Adipose tissue (tissue), 3 donors: Measurements from ENCODE around the gene GPR155. TPM values are rescaled to one million over a fixed set of nuclear protein-coding genes. Genes with fewer than 3 reads are reported as not detected.

ENCODE experiments used
- H3K27ac ChIP-seq: one replicate; pipeline ENCODE4 v1.5.1; 2013; ENCODE audit warnings: low read depth, low read length
- WGBS, 3 donors: extraction: QIAGEN DNeasy Blood & Tissue Kit; methylation state at CpG; one replicate each; pipeline ENCODE4 v1.1.7; 2013; 5-methylcytosine and 5-hydroxymethylcytosine counted together
- polyA plus RNA-seq, 3 donors: library from polyadenylated mRNA; stranded (reverse); fragments of 200-250 nt; gene quantifications; one replicate each; pipeline ENCODE4 v1.2.3, GENCODE V29; 2013
- donor health status: healthy with polysubstance abuse.
- donor health status: Bipolar disorder and iron deficiency.
- donor health status: healthy.

GPR155 gene, protein sequence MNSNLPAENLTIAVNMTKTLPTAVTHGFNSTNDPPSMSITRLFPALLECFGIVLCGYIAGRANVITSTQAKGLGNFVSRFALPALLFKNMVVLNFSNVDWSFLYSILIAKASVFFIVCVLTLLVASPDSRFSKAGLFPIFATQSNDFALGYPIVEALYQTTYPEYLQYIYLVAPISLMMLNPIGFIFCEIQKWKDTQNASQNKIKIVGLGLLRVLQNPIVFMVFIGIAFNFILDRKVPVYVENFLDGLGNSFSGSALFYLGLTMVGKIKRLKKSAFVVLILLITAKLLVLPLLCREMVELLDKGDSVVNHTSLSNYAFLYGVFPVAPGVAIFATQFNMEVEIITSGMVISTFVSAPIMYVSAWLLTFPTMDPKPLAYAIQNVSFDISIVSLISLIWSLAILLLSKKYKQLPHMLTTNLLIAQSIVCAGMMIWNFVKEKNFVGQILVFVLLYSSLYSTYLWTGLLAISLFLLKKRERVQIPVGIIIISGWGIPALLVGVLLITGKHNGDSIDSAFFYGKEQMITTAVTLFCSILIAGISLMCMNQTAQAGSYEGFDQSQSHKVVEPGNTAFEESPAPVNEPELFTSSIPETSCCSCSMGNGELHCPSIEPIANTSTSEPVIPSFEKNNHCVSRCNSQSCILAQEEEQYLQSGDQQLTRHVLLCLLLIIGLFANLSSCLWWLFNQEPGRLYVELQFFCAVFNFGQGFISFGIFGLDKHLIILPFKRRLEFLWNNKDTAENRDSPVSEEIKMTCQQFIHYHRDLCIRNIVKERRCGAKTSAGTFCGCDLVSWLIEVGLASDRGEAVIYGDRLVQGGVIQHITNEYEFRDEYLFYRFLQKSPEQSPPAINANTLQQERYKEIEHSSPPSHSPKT
- polyA plus RNA-seq = 1 to 10 TPM; 3.1 to 7.0 (median 3.4) TPM

DNA sequence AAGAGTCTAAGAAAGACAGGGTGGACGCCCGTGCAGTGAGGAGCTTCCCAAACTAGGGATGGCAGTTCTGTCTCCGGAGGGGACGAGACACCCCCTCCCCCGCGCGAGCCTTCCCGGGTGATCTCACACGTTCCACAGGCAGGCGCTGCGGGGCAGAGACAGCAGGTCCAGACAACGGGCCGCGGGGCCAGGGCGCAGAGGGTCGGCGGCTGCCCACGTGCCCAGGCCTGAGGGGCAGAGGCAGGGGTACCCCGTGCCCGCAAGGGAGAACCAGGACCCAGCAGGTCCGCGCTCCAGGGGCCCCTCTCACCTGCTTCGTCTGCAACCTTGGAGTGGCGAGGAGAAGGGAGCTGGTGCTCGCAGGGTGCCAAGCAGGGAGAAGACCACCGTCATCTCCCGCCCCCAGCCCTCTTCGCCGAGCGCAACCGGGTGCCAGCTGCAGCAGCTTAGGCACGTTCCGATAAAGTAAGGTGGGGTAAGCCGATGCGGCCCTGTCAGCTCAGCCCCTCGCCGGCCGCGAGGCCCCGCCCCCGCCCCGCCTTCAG, at the start of gene GPR155:
Gene GPR155, minus strand, starts transcription at position 467 of the 545 bp plus-strand sequence. CDS start 5,073 bp downstream, outside the sequence.
- 0 to 2% (median 1%) methylated on average over 28 to 42 of the region's 42 CpGs for WGBS, 3 donors
- no peak within 1 kb of the TSS for H3K27ac ChIP-seq

DNA sequence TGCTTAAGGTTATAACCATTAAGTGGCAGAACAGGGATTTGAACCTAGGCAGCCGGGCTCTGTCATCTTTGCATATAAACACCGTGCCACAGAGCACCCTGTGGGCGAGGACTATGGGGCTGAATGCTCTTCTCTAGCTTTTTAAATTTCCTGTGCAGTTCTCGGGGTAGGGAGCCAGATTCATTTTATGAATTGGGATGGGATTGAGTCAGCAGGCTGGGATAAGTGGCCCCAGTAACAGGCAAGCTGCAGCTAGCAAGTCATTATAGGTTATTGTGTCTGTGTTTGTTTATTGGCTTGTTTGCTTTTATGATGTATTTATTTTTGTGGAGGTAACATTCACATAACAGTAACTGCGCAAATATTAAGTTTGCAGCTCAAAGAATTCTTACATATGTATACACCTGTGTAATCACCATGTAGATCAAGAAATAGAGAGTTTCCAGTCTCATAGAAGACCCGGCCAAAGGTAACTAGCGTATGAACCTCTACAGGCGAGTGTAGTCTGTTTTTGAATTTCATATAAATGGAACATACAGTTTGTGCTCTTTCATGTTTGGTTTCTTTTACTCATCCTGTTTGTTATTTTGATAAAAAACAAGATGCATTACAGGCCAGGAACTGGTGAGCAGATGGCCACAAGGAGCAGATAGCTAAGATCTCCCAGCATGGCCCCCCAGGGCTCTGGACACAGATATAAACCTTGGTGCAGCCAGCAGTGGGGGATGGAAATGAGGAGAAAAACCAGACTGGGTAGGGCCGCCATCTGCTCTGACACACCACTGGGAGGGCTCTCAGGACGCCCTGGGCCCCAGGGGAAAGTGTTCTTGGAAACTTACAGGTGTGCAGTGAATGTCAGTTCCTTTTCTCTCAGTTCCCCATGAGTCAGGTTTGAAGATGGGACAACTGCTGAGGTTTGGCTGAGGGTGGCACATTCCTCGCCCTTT, 49.2 kb upstream of the GPR155 start:
- 89 to 93% (median 92%) methylated on average over 11 of the region's 11 CpGs for WGBS, 3 donors
- no peak overlapping the region for H3K27ac ChIP-seq

DNA sequence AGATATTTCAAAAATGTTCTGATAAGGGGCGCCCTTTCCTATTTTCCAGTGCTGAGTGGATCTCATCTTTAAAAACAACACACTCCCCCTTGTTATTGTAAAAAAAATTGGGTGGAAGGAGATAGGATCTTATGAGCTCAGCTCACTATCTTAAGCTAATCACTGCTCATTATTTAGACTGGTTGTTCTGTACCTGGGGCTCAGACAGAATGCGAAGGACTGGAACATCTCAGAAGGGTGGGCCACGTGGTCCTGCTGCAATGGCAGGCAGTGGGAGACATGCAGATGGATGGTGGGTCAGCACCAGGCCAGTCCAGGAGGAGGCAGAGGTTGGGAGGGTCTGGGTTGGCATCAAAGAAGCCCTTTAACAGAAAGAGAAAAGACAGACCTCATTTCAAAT, 48.3 kb upstream of the GPR155 start:
- WGBS, 3 donors = 67 to 77% (median 69%) methylated on average over 3 of the region's 3 CpGs

DNA sequence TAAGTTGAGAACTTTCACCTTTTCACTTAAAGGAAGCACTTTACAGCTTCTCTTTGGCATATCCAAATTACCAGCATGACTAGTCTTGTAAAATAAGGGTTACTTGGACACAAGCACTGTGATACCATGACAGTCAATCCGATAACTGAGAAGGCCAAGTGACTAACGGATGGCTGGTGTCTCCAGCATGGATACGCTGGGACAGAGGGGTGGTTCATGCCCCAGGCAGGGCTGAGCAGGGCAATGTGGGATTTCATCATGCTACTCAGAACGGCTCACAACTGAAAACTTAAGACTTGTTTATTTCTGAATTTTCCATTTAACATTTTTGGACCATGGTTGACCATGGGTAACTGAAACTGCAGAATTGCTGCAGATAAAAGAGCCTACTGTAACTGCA, 43.1 kb upstream of the GPR155 start:
- WGBS, 3 donors = 81 to 86% (median 85%) methylated on average over 4 of the region's 4 CpGs
- H3K27ac ChIP-seq = no peak overlapping the region

More for the DNA sequence above, 48.3 kb upstream of the GPR155 start:
- H3K27ac ChIP-seq = no peak overlapping the region

DNA sequence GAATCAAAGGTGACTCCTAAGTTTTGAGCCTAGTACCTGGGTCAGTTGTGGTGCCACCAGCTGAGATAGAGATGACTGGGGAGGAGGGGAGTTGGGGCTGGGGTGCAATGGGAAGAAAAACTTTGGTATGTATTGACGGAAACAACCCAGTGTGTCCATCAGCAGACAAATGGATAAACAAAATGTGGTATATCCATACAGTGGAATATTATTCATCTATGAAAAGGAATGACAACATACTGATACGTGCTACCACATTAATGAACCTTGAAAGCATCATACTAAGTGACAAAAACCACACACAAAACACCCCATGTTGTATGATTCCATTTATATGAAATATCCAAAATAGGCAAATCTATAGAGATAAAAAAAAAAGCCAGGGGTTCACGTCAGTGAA, 41.1 kb upstream of the GPR155 start:
- no peak overlapping the region for H3K27ac ChIP-seq
- 92 to 98% (median 97%) methylated on average over 3 of the region's 3 CpGs for WGBS, 3 donors

DNA sequence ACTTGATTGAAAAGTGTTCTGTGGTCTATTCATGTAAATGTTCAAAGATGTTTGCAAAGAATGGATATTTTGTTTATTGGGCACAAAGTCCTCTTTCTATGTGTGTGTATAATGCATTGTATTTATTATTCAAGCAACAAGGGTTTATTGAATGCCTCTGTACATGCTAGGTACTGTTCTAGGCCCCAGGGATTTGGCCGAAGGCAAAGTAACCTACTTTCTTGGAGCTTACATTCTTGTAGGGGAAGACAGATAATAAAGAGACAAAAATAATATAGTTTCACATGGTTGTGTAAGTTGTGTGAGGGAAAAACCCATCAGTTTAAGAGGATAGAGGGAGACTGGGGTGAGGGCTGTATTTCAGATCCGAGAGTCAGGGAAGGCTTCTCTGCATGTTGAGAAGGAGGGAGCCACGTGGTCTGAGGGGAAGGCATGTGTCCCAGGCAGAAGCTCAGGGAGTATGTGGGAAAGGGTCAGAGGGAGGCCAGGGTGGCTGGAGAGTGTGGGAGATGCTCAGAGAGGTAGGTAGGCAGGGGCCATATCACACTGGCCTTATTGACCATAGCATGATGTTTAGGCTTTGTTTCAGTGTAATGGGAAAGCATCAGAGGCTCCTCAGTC, 40.4 kb upstream of the GPR155 start:
- 89 to 98% (median 94%) methylated on average over 3 of the region's 3 CpGs for WGBS, 3 donors
- H3K27ac ChIP-seq = no peak overlapping the region

DNA sequence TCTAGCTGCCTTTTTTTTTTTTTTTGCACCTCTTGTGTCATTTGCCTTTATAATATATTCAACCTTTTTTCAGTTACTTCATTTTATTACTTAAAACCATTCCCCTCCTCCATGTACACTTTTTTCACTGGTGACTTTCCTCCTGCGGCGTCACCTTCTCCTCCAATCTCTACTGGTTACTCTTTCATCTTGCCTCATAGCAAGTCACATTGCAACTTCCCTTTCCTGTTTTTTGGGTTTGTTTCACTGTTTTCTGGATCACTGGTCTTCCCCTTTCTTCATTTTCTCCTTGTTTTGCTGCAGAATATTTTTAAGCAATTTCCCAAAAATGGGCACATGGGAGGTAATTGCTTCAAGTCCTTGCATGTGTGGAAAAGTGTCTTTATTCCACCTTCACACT, 37.7 kb upstream of the GPR155 start:
- 63 to 80% (median 76%) methylated on average over 2 of the region's 2 CpGs for WGBS, 3 donors
- H3K27ac ChIP-seq = no peak overlapping the region

DNA sequence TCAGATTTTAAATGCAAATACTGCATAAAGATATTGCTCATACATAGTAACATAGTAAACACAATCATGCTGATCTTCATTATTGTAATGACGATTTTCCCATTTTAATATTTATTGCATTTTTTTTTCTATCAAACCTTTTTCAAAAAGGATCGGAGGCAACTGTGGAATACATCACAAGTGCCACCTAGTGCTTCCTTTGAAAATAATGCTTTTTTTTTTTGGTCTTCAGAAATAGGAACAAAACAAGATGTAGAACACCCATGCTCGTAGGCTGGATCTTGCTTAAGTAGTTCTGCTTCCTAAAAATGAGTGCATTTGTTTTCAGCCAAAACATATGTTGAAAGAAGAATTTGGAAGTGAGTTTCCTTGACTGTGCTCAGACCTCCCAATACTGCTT, 35.7 kb upstream of the GPR155 start:
- no peak overlapping the region for H3K27ac ChIP-seq

DNA sequence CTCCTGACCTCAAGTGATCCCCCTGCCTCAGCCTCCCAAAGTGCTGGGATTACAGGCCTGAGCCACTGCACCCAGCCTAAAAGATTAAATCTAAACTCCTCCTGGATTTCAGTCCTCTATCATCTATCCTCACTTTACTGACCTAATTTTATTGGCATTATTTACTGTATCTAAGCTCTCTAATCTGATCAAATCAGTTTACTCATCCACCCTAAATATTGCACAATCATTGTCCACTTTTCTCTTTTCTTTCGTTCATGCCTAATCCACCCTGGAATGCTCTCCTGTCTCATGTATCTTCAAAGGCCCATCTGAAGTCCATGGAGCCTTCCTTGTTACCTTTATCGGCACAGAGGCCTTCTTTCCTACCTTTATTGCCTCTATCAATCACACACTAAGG, 31.6 kb upstream of the GPR155 start:
- no peak overlapping the region for H3K27ac ChIP-seq
- 74 to 84% (median 83%) methylated on average over 2 of the region's 2 CpGs for WGBS, 3 donors

More for the DNA sequence above, 35.7 kb upstream of the GPR155 start:
- 13 to 14% (median 14%) methylated on average over 3 of the region's 3 CpGs for WGBS, 3 donors

DNA sequence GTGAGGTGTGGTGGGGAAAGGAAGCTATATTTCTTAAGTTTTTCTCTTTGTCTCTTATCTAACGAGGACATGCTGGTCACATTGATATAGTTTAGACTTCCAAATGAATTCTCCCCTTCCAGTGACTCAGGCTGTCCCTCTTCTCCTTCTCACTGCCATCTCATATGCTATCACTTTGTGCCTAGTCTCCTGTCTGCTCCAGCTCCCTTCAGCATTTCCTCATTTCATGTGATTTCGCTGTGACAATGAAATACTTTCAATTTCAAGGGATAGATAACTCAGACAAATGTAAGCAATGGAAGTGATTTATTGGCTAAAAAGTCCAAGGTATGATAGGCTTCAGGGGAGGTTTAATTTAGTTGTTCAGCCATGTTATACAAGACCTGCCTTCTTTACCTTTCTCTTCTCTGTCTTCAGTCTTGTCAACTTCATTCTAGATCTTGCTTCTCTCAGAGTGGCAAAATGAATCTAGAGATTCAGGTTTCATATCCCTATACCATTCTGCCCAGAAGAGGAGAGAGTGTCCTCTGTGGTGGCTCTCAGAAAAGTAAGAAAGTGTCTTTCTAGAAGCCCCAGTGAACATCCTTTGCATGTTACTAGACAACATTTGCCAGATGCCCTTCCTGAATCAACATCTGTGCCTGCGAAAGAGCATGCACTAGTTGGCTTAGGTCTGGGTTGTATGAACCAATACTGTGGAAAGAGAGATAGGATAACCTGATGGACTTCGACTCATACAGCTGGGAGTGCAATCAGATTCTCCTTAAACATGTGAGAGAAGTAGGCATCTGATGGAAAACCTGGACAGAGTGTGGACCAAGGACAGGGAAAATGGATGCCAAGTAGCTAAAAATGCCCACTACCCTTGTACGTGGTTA, 29.9 kb upstream of the GPR155 start:
- no peak overlapping the region for H3K27ac ChIP-seq
- 76 to 85% (median 82%) methylated on average over 5 of the region's 5 CpGs for WGBS, 3 donors

DNA sequence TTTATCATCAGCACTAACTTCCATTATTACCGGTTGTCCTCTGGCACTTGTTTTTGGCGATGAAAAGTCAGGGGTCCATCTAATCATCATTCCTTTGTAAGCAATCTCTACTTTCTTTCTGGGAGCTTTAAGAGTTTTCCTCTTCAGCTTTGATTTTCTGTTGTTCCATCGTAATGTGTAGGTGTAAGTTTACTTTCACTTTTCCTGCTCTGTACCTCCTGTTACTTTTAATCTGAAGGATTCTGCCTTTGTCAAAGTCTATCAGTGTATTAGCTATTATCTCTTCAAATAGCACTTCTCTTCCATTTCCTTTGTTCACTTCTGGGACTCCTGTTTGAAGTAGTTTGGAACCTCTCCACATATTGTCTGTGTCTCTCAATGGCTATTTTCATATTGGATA, 25.5 kb upstream of the GPR155 start:
- 72 to 80% (median 74%) methylated on average over 3 of the region's 3 CpGs for WGBS, 3 donors
- no peak overlapping the region for H3K27ac ChIP-seq

DNA sequence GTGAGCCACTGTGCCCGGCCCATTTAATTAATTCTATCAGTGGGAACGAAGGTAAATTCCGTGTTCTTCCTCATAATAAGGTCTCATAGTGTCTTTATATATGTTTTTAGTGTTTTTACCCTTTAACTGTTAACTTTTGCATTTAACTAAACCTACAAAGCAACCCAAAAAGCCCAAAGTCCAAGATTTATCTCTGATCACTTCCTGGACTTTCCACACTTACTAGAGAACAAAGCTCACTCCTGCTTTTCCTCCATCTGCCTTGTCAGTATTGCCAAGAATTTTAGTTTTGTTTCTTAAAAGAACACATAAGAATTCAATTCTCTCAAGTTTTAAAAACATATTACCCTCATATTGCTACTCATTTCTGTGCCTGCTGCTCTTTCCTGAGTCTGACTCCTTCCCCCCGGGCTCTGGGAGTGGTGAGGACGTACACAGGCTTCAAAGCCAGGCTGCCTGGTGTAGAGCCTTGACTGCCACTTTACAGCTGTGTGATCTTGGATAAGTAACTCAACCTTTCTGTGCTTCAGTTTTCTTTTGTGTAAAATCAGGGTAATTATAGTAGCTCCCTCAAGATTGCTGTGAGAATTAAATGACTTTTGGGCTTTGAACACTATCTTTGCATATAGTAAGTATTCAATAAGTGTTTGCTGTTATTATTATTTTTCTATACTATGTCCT, 24.9 kb upstream of the GPR155 start:
- WGBS, 3 donors = 46 to 57% (median 53%) methylated on average over 5 of the region's 5 CpGs
- H3K27ac ChIP-seq = no peak overlapping the region

DNA sequence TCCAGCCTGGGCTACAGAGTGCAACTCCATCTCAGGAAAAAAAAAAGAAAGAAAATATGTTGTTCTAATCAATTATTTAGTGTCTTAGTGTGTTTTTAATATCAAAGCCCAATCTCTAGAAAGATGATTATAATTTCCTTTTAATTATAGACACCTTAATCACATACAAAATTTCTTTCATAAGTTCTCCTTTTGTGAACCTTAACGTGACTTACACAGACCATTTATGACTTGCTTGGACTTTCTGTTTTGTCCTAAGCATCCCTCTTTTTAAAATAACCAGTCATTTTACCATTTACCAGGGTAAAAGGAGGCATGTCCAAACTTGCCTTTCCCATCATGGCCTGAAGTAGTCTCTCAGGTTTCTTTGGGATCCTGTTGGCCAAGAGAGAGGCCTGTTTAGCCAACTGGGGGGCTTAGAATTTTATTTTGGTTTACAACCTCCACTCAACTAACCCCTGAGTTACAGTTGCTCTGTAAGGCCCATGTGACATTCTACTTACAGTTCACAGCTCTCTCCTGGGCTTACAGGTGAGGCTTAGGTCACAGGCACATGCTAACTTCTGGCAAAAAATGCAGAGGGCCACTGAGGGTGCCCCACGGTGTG, 23.9 kb upstream of the GPR155 start:
- whole genome bisulfite sequencing, 3 donors = 43 to 47% (median 45%) methylated on average over 2 of the region's 2 CpGs
- H3K27ac ChIP-seq = no peak overlapping the region

DNA sequence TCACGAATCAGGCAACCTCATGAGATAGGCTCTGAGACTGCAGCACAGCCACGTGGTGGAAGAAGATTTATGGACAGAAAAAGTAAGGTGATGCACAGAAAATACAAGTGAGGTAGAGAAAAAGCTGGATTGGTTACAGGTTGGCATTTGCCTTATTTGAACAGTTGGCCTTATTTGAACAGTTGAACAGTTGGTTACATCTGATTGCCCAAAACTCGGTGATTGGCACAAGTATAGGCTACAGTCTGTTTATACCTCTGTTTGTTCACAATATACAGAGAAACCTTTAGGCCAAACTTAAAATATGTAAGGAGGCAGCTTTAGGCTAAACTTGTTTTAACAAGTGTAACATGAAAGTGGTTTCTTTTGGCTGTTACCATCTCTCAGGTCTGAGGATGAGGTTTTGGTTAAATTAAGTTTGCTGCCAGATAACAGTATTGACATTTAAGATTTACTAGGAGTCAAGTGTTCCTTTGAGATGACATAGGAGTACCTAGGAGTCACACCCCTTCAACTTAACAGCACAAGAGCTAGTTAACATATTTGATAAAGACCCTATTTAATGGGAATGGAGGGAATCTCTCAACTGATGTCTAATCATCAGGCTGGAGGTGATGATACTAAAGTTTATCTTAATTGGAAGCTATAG, 16.5 kb upstream of the GPR155 start:
- no peak overlapping the region for H3K27ac ChIP-seq
- 35 to 91% (median 76%) methylated on average over 3 of the region's 3 CpGs for WGBS, 3 donors

DNA sequence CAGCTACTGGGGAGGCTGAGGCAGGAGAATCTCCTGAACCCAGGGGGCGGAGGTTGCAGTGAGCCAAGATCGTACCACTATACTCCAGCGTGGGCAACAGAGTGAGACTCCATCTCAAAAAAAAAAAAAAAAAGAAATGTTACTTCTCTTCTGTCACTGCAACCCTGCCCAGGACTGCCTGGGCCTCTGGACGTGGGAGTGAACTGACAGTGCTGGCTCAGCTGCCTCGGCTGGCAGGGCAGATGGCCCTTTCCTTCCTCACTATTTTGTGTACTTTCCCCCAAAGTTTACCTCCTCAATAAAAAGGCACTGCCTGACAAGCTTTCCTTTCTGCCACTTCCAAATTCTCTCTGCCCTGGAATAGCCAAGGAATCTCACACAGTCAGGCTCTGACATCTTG, 12.5 kb upstream of the GPR155 start:
- H3K27ac ChIP-seq = no peak overlapping the region
- WGBS, 3 donors = 83 to 95% (median 85%) methylated on average over 4 to 5 of the region's 5 CpGs
